ENCODE results near the gene KIF17.

- TF ChIP-seq CTCF (IDR thresholded peaks at IDR 0.05; ENCODE audit: poor library complexity, severe bottlenecking): no peak
- no peak for TF ChIP-seq EP300 (conservative IDR thresholded peaks at IDR 0.05; ENCODE audit: poor library complexity, severe bottlenecking)
- no peak for TF ChIP-seq EZH2 (IDR thresholded peaks at IDR 0.05; ENCODE audit: borderline replicate concordance, insufficient read depth, low read length, poor library complexity, severe bottlenecking)
These were observed 9.3 kb upstream of the KIF17 start for GRCh38 chr1:20726932-20727745.

Data from neural cell (in vitro differentiated cells).